Measurements from ENCODE around the gene QKI. TPM values are rescaled to one million over a fixed set of nuclear protein-coding genes. Genes with fewer than 3 reads are reported as not detected.

Gene QKI
- total RNA-seq, 2 donors from 2014 or later, result 63.0 to 316 TPM

DNA sequence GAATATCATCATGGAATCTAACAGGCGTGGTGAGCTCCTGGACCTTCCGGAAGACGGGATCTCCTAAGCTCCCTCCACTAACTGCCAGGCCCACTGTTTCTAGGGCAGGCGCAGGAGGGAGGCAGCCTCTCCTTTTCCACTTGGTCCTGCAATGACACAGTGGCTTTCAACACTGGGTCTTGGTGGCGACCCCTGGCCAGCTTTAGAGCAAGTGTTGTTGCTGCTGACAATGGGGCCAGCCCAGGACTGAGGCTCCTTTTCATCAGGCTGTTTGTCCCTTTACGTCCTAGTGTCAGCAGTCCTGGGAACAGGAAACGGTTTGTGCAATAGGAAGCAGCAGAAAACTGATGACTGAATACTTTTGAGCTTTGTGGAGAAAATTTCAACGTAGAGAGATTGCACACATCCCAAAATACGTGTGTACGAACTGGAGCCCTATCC is 9.7 kb upstream of the QKI start:
- H3K4me1 ChIP-seq (replicated peaks), result no peaks in the 10 kb centered on the region
- no peaks in the 10 kb centered on the region for H3K27me3 ChIP-seq (replicated peaks; ENCODE audit: insufficient read depth)
- no peak overlapping the region for H3K4me3 ChIP-seq
- DNase-seq (ENCODE audit: low spot score), result no peak
- H3K9me3 ChIP-seq, result no peaks in the 10 kb centered on the region
- H3K27ac ChIP-seq, result peak overlapping the region in 1 of 2 donors; percentile 79
- no peak for TF ChIP-seq POLR2A (IDR thresholded peaks at IDR 0.05)
- no peak for TF ChIP-seq POLR2AphosphoS5 (IDR thresholded peaks at IDR 0.05)
- TF ChIP-seq, protein P1, sequence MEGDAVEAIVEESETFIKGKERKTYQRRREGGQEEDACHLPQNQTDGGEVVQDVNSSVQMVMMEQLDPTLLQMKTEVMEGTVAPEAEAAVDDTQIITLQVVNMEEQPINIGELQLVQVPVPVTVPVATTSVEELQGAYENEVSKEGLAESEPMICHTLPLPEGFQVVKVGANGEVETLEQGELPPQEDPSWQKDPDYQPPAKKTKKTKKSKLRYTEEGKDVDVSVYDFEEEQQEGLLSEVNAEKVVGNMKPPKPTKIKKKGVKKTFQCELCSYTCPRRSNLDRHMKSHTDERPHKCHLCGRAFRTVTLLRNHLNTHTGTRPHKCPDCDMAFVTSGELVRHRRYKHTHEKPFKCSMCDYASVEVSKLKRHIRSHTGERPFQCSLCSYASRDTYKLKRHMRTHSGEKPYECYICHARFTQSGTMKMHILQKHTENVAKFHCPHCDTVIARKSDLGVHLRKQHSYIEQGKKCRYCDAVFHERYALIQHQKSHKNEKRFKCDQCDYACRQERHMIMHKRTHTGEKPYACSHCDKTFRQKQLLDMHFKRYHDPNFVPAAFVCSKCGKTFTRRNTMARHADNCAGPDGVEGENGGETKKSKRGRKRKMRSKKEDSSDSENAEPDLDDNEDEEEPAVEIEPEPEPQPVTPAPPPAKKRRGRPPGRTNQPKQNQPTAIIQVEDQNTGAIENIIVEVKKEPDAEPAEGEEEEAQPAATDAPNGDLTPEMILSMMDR (IDR thresholded peaks at IDR 0.05), result no peak
- intact Hi-C loops (cut with DNase I), result no loop called here
- 90% methylated on average over 10 of the region's 10 CpGs for WGBS
- H3K36me3 ChIP-seq, result no peaks in the 10 kb centered on the region

DNA sequence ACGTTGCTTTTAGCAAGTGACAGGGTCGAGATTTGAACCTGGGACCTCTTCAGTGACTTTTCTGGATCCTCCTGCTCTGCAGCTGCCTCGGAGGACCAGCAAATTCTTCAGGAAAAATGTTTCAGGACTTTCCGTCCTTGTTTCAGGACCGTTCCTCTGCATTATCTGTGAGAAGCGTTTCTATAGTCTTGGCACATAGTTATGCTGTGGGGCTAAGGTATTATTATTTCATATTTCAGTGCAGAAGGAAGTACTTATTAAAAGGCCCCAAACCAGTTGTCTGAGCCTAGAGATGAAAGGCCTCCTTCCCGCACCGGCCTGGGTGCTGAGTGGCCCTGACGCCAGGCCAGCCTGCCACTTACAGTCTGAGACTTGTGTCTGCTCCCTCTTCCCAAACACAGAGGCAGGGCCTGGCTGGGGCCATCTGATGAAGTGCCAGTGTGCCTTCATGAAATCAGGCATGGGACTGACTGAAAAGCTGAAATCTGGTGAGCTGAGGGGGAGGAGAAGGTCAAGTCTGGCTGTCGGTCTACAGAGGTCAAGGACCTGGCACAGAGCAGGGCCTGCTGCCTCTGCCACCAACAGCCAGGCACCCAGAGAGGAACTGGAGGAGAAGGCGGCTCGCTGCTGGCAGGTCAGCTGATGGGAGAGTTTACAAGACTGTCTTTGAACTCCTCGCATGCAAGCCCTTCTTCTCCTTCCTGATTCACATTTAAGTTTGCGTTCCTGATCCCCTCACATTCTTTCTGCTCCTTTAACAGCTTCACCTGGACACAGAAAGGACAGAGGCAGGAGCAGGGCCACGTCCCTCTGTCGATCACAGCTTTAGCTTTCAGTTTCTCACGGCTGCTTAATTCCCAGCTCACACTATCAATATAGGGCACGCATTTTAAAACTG is 8.9 kb upstream of the QKI start:
- intact Hi-C loops (cut with DNase I), result no loop called here
- WGBS, result 30% methylated on average over 18 of the region's 18 CpGs

DNA sequence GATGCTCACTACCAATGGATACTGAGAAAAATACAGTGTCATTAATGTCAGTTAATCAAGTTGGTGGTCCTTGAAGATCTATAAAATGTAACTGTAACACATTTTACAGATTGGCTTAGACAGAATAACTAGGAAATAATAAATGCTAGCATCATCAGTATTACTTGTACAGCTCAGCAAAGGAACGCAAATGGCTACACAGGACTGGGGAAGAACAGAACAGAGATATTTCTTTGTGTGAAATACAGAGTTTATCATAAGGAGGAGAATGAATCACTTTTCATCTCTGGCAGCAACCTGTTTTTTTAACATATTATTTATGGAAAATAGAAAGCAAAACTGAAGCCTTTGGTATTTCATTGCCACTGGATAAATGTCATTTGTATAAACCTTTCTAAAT is 8.2 kb upstream of the QKI start:
- WGBS, result 58% methylated on average over 1 of the region's 1 CpG

More for the DNA sequence above, 8.9 kb upstream of the QKI start:
- H3K4me1 ChIP-seq (replicated peaks), result no peaks in the 10 kb centered on the region
- peak; percentile 49 for DNase-seq (ENCODE audit: low spot score)
- H3K9me3 ChIP-seq, result no peaks in the 10 kb centered on the region
- TF ChIP-seq, protein P1 (IDR thresholded peaks at IDR 0.05), result no peak
- TF ChIP-seq POLR2AphosphoS5 (IDR thresholded peaks at IDR 0.05), result peak; percentile 30
- H3K36me3 ChIP-seq, result no peaks in the 10 kb centered on the region
- H3K27me3 ChIP-seq (replicated peaks; ENCODE audit: insufficient read depth), result no peaks in the 10 kb centered on the region
- peak overlapping the region in 1 of 2 donors; percentile 13 for H3K4me3 ChIP-seq
- H3K27ac ChIP-seq, result peak overlapping the region; percentile 79 to 80

DNA sequence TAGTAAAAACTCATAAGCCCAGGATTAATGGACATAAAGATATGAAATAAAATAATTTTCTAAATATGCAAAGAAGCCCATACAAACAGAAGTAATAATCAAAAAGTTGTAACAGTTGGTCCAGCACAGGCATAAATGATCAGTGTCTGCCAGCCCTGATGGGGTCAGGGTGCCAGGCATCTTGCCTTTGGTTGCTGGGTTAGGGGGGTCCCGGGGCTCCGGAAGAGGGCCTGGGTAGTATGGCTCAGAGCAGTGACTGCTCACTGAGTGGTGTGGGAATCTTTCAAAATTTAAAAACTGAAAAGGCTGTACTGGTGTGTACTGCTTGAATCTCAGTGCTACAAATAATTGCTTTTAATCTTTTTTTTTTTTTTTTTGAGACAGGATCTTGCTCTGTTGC is 7.7 kb upstream of the QKI start:
- Histone ChIP-seq H3K27me3 (replicated peaks; ENCODE audit: insufficient read depth) (no peaks in the 10 kb centered on the region), H3K9me3 (no peaks in the 10 kb centered on the region), H3K4me3 (no peak overlapping the region), H3K27ac (no peak overlapping the region), H3K36me3 (no peaks in the 10 kb centered on the region), H3K4me1 (replicated peaks) (no peaks in the 10 kb centered on the region)
- DNase-seq (ENCODE audit: low spot score), result no peak
- intact Hi-C loops (cut with DNase I), result no loop called here
- 95% methylated on average over 2 of the region's 2 CpGs for WGBS
- TF ChIP-seq POLR2AphosphoS5 (IDR thresholded peaks at IDR 0.05), result no peak
- TF ChIP-seq, protein P1 (IDR thresholded peaks at IDR 0.05), result no peak
- TF ChIP-seq POLR2A (IDR thresholded peaks at IDR 0.05), result no peak

More for the DNA sequence above, 8.2 kb upstream of the QKI start:
- Histone ChIP-seq H3K27me3 (replicated peaks; ENCODE audit: insufficient read depth) (no peaks in the 10 kb centered on the region), H3K9me3 (no peaks in the 10 kb centered on the region), H3K4me3 (no peak overlapping the region), H3K27ac (peak overlapping the region; percentile 79 to 80), H3K4me1 (replicated peaks) (no peaks in the 10 kb centered on the region), H3K36me3 (no peaks in the 10 kb centered on the region)
- no peak for DNase-seq (ENCODE audit: low spot score)
- intact Hi-C loops (cut with DNase I), result no loop called here
- TF ChIP-seq POLR2A (IDR thresholded peaks at IDR 0.05) (peak; percentile 2), POLR2AphosphoS5 (IDR thresholded peaks at IDR 0.05) (no peak)
- TF ChIP-seq, protein P1 (IDR thresholded peaks at IDR 0.05), result no peak

Data from prostate gland (tissue), 2 donors.